GM21529 (cell line): ENCODE data around the gene TBC1D28.
"Not testable (repeated sequence)": the region's sequence is repeated elsewhere in the genome, so short reads cannot be mapped to it uniquely, and the experiment has no call there.

Experiments
- ATAC-seq: cut with Tn5 transposase; IDR thresholded peaks from one replicate; pipeline ENCODE4 v1.9.1; 2021; ENCODE audit not compliant: unreplicated experiment

The TBC1D28 gene

DNA sequence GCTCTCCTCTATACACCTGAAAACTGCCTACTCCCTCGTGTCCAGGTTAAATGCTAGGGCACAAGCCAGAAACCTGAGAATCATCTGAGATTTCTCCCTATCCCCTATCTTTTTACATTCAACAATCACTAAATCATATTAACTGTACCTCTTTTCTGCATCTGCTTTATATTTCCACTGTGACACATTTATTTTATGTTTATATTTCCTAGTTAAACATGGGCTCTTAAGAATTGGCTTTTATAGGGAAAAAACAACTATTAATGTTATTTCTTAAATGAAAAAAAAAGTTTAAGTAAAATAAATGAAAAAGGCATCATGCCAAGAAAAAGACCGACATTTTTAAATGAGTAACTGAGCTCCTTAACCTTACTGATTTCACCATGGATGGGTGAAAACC is 26.6 kb downstream of the TBC1D28 start:
- ATAC-seq: not testable (repeated sequence)

DNA sequence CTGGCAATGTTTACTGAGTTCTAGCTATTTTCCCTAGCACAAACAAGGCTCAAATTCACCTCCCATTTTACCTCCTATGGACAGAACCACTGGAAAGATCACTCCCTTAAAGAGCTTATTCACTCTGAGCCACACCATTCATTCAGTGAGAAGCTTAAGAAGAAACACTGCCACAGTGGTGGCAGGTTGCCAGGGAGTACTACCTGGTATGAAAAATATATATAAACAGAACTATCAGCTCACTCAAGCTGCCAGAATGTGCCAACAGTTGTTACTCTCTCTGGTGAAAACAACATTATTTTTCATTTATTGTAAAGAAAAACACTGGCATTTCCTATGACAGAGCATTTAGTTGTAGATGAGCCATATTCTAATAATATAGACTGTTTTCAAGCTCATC is 31.2 kb downstream of the TBC1D28 start:
- ATAC-seq: not testable (repeated sequence)

DNA sequence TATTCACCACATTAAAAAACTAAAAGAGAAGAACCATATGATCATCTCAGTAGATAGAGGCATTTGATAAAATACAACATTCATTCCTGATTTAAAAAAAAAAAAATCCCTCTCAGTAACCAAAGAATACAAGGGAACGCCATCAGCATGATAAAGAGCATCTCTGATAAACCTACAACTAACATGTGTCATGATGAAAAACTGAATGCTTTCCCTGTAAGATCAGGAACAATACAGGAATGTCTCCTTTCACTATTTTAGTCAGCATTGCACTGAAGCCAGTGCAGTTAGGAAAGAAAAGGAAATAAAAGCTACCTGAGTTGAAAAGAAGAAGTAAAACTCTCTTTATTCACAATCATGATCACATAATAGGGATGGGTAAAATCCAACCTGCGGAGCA is 51.1 kb downstream of the TBC1D28 start:
- not testable (repeated sequence) for ATAC-seq
